GM19099 (cell line): ENCODE measurements around the gene CTTNBP2.

Experiments
- POLR2A ChIP-seq: IDR thresholded peaks from 3 replicates; pipeline ENCODE4 v1.6.1; 2011; ENCODE audit warnings: low read depth; ENCODE audit not compliant: insufficient read length; ENCODE audit errors: extremely low read depth

The CTTNBP2 gene

DNA sequence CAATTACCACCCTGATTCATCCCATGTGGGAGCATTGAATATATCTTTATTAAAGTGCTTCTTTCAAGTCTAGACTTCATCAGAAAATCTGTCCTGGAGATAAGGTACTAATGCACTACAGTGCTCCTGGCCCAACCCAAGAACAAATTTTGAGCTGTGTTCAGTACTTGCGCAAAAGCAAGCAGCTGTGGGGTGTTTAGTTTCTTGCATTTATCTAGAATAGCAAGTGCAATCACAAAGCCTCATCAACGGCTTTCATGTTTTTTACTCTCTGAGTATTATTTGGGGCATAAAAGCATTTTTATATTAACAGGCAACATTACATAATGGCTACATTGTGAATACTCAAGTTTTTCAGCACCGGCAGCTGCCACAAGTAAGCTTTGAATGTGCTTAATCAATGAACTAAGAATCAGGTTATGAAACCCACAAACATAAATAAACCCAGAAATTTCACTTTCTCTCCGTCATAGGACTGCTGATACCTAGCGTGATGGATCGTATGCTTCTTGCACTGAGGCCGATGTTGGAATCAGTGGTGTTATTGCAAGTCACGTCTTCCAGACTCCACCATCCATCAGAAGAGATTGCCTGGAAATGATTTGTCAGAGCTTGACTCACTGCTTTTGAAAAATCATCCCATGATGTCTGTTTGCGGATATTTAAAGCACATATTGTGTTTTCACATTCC lies 113.1 kb downstream of the CTTNBP2 start:
- no peak for TF ChIP-seq POLR2A

DNA sequence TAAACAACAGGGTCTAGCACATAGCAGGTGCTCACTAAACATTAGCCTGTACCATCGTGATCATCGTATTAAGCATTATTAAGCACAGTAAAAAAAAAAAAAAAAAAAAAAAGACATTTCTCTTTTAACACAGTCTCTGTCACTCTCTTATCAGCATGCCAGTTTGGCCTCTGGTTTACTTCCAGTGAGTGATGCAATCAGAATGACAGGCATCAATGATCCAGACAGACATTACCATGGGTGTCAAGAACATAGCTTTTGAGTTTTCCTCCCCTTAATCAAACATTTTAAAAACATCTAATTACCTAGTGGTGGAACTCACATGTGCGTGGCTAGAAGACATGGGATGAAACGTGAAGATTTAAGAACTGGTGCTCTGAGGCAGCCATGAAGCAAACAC lies 115.8 kb downstream of the CTTNBP2 start:
- TF ChIP-seq POLR2A: no peak

DNA sequence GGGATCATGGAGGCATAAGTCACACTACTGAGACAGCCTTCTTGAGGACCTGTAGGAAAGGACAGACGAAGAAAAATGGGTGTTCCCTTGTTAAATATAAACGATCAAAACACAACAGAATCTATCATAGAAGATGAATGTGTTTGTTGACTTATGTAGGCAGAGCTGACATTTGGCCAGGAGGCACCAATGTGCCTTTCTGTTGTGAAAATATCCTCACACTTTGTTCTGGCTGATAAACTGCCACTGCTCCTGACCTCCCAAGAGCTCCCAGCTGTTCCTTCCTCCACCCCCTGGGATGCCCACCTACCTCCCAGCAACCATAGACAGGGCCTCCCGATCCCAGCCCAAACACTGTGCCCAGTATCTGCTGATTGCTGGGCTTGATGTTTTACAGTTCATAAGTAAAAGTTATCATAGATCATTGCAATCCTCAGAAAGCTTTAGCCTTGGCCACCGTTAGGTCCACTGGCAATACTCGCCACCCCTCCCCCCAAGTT lies 116.6 kb downstream of the CTTNBP2 start:
- no peak for TF ChIP-seq POLR2A

DNA sequence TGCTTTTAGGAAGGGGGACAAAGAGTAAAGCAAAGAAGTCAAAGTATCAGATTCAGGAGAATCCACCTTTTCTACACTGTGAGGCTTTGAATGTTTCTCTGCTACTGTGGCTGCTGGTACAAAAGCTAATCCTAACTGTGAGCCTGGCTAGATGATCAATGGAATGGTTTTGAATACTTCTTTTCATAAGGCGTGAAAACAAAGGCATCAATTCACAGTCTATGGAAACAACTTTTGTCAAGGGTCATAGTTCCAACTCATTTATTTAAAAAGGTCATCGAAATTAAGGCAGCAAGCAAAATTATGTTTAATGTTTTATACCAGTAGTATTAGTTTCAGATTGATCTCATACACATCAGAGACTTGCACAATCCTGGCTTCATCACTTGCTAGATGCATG lies 118.1 kb downstream of the CTTNBP2 start:
- TF ChIP-seq POLR2A: no peak

DNA sequence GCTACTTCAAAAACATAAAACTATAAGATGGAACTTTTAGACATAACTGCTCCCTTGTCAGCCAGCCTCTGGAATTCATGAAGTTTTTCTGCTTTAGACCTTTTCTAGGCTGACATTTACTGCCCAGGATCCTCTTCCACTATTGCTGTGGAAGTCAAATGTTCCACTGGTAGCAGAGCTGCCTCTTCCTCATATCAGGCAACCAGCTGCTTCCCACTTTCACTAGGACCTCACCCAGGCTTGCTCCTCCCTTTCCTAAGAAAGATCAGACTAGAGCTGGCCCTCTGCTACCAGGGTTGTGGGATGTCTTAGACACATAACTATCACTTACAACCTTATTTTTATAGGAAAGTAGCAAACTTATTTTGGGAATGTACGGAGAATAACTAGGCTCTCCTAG lies 121.5 kb downstream of the CTTNBP2 start:
- no peak for TF ChIP-seq POLR2A

DNA sequence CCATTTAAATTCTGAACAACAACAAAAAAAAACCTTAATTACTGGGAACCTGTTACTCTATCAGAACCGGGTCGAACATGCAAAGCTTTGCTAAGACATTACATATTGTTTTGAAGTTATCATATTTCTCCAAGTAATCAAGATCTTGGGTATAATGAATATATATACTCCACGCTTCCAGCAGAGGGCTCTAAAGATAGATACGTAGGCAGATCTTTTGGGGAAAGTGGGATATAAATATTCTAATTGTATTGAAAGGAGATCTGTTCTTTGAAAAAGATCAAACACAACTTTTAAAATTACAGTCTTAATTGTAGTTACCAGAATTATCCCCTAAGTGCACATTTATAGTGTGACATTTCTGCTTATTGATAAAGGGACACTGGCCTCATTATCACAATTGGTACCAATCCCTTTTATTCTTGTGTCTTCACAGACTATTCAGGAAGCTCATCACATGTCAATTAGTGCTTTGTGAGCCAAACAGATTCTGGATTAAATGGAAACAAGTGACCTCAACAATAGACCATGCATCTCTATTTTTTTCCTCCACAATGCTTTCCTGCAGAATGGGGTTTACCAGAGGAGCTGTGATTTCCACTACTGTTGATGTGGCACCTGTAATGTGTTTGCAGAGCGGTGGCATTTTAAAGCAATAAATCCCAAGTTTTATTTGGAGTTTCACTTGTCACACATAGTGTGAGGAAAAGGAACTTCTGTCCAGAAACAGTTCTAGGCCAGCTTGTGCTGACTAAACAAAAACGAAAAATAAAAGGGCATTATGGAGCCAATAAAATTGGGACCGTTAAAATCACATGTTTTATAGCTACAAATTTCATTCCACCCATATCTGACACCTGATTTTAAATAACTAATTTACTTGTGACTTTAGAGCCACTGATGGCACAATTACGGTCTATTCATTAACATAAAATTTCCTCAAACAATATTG lies 122.4 kb downstream of the CTTNBP2 start:
- TF ChIP-seq POLR2A: no peak

DNA sequence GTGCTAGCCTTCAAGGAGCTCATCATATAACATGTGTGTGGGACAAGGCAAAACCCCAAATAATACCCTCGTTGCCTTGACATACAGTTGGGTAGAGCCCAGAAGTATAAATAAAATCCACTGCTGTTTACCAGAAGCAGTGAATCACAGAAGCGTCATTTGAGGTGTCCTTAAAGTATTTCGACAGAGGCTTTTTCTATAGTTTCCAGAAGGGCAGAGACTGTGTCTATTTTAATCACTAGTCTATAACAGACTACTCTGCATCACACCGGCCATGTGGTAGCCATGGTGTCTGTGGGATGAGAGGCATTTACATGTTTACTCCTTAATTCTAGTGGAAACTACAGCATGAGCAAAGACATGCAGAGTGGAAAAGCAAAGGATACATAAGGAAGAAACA lies 131.3 kb downstream of the CTTNBP2 start:
- TF ChIP-seq POLR2A: no peak

DNA sequence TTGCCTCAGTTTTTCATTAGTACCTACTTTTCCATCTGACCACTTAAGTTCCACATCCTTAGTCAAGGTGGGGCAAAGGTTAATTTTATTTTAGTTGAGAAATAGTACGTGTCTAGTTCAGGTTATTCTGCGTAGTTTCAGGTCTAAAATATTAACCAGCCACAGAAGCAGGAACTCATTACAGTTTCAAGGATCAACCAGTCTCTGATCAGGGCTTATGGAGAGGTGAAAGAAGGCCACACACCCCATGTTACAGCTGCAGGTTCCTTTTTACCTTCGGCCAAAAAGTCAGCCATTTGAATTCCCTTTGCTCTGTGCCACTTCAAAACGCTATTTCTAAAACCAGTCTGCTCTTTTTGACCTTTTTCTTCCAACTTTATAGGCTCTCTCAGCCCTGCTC lies 134.2 kb downstream of the CTTNBP2 start:
- TF ChIP-seq POLR2A: no peak

DNA sequence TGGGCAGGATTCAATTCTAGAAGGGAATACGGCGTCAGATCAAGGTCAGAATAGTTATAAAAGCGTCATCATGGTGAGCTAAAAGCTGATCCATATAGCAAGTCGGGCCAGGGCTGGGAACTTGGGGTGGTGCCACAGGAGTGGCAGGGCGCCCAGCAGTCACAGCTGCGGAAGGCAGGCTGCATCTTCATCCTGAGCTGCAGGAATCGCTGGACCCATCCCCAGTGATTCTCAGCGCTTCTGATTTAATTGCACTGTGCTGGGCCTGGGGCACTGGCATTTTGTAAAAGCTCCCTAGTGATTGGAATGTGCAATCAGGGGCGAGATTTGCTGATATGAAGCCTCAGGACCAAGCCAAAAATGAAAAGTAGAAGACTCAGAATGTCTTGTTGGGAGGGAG lies 135.3 kb downstream of the CTTNBP2 start:
- no peak for TF ChIP-seq POLR2A

DNA sequence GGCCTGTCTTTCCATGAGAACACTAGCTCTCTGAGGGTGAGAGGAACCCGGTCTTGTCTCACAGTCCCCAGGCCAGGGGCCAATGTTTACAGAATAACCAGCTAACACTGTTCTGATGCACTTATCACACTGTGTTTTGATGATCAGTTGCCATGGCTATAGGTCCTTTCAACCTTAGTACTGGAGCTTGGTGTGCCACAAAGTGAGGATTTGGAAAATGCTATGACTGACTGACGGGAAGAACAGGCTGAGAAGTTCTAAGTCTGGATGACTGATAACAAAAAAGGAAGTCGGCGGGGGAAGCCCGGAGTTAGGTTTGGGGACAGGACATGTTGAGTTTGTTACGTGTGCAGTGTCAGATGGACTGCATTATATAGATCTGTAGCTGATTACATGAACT lies 141.8 kb downstream of the CTTNBP2 start:
- no peak for TF ChIP-seq POLR2A

DNA sequence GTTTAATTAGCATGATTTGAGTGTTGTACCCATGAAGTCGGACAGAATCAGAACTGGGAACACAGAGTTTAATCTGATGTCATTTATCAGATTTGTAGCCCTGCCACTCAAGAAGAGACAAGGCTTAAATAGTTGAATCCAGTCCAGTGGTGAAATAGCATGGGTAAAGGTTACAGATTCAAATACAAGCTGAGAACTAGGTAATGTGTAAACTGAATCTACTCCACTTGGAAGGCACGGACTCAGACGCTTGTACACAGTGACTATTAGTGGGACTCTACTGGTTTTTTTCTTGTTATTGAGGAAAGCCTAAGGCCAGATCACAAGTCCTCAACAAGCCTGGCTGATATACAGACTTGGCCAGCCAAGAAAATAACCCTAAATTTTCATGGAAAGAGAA lies 142.9 kb downstream of the CTTNBP2 start:
- no peak for TF ChIP-seq POLR2A

DNA sequence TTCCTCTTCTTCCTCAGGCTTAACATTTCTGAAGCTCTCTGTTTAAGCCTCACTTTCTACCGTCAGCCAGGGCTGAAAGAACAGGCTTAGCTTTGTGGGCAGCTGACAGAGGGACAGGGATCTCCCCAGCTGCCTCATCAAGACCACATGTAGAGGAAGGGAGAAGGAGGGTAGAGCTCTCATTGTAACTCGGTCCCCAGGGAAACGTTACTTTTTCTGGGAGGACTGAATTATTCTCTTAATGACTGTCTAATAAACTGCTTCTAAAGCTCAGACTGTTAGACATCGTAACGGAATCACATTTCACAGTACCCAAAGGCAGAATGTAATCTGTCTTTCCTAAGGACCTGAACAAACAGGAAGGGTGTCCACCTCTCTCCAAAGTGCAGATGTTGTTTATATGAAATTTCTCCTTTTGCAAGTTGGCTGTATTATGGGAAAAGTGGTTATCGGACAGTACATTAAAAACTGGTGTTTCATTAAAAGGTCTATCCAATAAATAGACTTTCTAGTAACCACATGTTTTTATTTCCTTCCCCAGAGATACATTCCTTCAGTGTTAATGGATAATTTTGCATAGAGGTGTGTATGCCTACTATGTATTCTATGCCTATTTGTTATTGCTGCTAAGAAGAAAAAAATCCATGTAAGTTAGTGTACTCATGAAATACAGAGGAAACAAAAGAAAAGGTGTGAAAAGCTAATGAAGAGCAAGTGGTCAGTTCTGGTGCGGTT lies 144.2 kb downstream of the CTTNBP2 start:
- no peak for TF ChIP-seq POLR2A

DNA sequence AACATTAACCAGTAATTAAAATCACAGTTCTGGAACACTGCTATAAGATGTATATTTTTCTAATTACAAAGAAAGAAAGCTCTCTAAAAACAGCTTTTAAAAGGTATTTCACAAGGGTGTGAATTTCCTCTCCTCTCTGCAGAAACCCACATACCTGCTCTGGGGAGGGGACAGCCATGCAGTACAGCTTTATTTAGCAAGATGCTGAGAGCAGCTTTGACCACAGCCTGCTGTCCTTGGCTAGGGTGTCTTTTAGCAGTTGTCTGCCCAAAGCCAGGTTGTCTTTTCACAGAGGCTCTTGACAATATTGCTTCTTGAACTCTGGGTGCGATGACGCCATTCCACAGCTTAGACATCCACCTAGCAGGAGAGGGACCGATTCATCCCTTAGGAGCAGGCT lies 148.3 kb downstream of the CTTNBP2 start:
- TF ChIP-seq POLR2A: no peak

DNA sequence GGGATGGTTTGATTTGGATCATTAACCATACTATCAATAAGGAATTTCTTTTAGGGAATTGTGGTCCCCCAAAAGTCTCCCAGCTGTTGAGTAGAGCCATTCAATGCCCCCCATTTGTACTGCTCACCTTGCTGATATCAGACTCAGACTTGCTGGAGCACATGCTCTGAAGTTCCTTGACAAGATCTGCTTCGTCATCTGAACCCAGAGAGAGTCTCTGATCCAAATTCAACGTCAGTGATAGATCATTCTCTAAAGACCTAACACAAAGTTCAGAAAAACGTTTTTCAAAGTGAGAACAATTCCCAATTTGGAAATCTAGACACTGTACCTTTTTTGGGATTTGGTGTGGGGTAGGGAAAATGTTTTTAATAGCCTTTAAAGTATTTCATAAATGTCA lies 153.9 kb downstream of the CTTNBP2 start:
- no peak for TF ChIP-seq POLR2A

DNA sequence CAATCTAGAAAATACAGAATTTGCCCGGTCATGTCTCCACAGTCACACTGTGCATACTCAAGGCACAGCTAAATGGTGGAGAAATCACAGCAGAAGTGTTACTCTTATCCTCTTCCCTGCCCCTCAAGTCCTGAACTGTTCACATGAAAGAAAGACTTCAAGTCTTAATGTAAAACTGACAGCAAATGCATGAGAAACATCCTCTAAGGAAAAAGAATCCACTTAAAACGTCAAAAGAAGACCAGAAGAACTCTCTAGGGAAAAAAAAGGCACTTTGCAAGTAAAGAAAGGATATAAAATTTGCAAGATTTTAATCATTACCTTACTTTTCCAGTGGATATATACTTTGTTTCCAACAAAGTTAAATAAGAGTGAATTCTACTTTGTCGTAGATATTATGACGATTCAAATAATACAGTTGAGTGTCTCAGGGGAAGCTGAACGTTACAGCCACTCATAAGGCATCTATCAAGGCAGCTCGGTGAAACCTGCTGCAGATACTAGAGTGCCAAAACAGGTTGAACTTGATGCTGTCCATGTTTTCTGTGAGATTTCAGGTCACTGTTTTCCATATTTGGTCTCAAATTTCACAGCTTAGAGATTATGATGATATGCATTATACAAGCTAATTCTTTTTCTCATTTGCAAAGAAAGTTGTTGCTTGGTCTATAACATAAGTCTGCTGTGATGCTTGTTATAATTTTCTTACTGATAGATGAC lies 155.0 kb downstream of the CTTNBP2 start:
- no peak for TF ChIP-seq POLR2A
